Transverse colon (tissue), 4 donors: Measurements from ENCODE around the gene PLXNB2. TPM values are rescaled to one million over a fixed set of nuclear protein-coding genes. Genes with fewer than 3 reads are reported as not detected.

Experiments used
- DNase-seq: peaks from one replicate; pipeline ENCODE4 v3.0.0-alpha.2; 2019
- H3K27ac ChIP-seq, 4 donors: fragments of 200-600 bp; sonication (generic); 2 replicates each; pipeline ENCODE4 v1.5.1; 2016 to 2018; ENCODE audit warnings: inconsistent platforms in 4 of 4
- H3K27me3 ChIP-seq: fragments of 200-600 bp; sonication (generic); 2 replicates; pipeline ENCODE4 v1.5.1; 2017; ENCODE audit warnings: inconsistent platforms
- H3K36me3 ChIP-seq, 4 donors: fragments of 200-600 bp; sonication (generic); 2 replicates each; pipeline ENCODE4 v1.5.1; 2017 to 2019; ENCODE audit warnings: inconsistent platforms in 4 of 4
- H3K4me1 ChIP-seq, 4 donors: fragments of 200-600 bp; sonication (generic); 2 replicates each; pipeline ENCODE4 v1.5.1; 2017 to 2020; ENCODE audit warnings: inconsistent platforms in 4 of 4
- H3K4me3 ChIP-seq, 4 donors: fragments of 200-600 bp; sonication (generic); 1 replicate in 1 of 4; 2 replicates in 3 of 4; pipeline versions ENCODE4 v1.5.1 to v1.6.1; 2017 to 2019; ENCODE audit warnings: inconsistent platforms in 4 of 4
- H3K9me3 ChIP-seq, 2 donors: fragments of 200-600 bp; sonication (generic); 2 replicates each; pipeline ENCODE4 v1.5.1; 2017 to 2019; ENCODE audit warnings: inconsistent platforms in 2 of 2
- CTCF ChIP-seq, 5 experiments: fragments of 200-600 bp in 3 of 5; fragments of 450-650 bp in 2 of 5; sonication (generic) in 3 of 5; IDR thresholded peaks; 1 replicate in 2 of 5; 2 replicates in 3 of 5; pipeline ENCODE4 v1.5.1; 2016 to 2017; ENCODE audit warnings: antibody characterized with exemption in 5 of 5, inconsistent platforms in 3 of 5, mild to moderate bottlenecking in 2 of 5, moderate library complexity in 1 of 5
- EP300 ChIP-seq: sonication (generic); formaldehyde crosslinking; IDR thresholded peaks from one replicate; pipeline ENCODE4 v1.6.1; 2017; ENCODE audit warnings: antibody characterized with exemption, low read depth
- POLR2A ChIP-seq: fragments of 450-650 bp; IDR thresholded peaks from one replicate; pipeline ENCODE4 v1.6.1; 2016; ENCODE audit warnings: antibody characterized with exemption, mild to moderate bottlenecking, moderate library complexity
- POLR2AphosphoS5 ChIP-seq, 3 donors: sonication (generic); formaldehyde crosslinking; IDR thresholded peaks; one replicate each; pipeline ENCODE4 v1.6.1; 2016; ENCODE audit warnings: antibody characterized with exemption in 3 of 3
- WGBS, 2 donors: methylation state at CpG; one replicate each; pipeline ENCODE4 v1.1.5; 2018; ENCODE audit warnings: low coverage in 1 of 2; 5-methylcytosine and 5-hydroxymethylcytosine counted together
- in situ Hi-C, 4 donors: fragments of 200-750 bp; cut with MboI; loops; one replicate each; pipeline versions ENCODE4 v1.15.0 to v1.15.1; 2017; ENCODE audit warnings: low sequenced_read_pairs in 3 of 4, low pct_ligation_motif_present in 1 of 4, low pct_unique_long_range_greater_than_20kb in 1 of 4
- intact Hi-C: fragments of 100-400 bp; cut with DNase I; formaldehyde crosslinking; loops from one replicate; pipeline ENCODE4 v1.15.1; 2023; ENCODE audit warnings: low total_unique reads
- total RNA-seq, 4 donors: library from RNA; depleted of rRNA; stranded (reverse); fragments of >200 nt; gene quantifications; one replicate each; pipeline ENCODE4 v1.1.0, GENCODE V29; 2016

PLXNB2 gene
- total RNA-seq, 4 donors from 2014 or later = 305 to 880 (median 460) TPM

- intact Hi-C loops (no loop called here), in situ Hi-C loops (no loop called here)
- H3K9me3 ChIP-seq = no peaks in the 10 kb centered on the region
- no peak for TF ChIP-seq POLR2A
- no peak for TF ChIP-seq POLR2AphosphoS5 (IDR thresholded peaks at IDR 0.05)
- no peak for TF ChIP-seq CTCF (IDR thresholded peaks at IDR 0.05)
- TF ChIP-seq EP300 = no peak
- H3K27ac ChIP-seq = peak overlapping the region in 2 of 4 donors; percentile 15 to 92
- DNase-seq = no peak
- peaks cover 81 to 93% (median 88%) of the 10 kb centered on the region in 4 donors for H3K4me1 ChIP-seq
- H3K4me3 ChIP-seq = no peak overlapping the region
- no peaks in the 10 kb centered on the region for H3K36me3 ChIP-seq
- WGBS, 2 donors = 86 to 100% methylated on average over 3 to 18 of the region's 20 CpGs
- no peaks in the 10 kb centered on the region for H3K27me3 ChIP-seq
Observed at GRCh38 chr22:50297510-50298265, 9.8 kb downstream of the PLXNB2 start.

GRCh38 chr22:50296658-50297490 lies 10.6 kb downstream of the PLXNB2 start:
- Histone ChIP-seq H3K9me3 (no peaks in the 10 kb centered on the region), H3K4me1 (peaks cover 77 to 89% (median 84%) of the 10 kb centered on the region in 4 donors), H3K27me3 (no peaks in the 10 kb centered on the region), H3K36me3 (no peaks in the 10 kb centered on the region), H3K27ac (peak overlapping the region in 3 of 4 donors; percentile 15 to 20 (median 19)), H3K4me3 (no peak overlapping the region)
- in situ Hi-C loops = no loop called here
- 73 to 77% methylated on average over 3 to 28 of the region's 29 CpGs for WGBS, 2 donors
- no peak for DNase-seq
- TF ChIP-seq EP300 (no peak), POLR2AphosphoS5 (IDR thresholded peaks at IDR 0.05) (no peak), CTCF (IDR thresholded peaks at IDR 0.05) (no peak), POLR2A (no peak)
- intact Hi-C loops = no loop called here

- TF ChIP-seq POLR2A = no peak
- TF ChIP-seq EP300 = no peak
- TF ChIP-seq CTCF (IDR thresholded peaks at IDR 0.05) = no peak
- TF ChIP-seq POLR2AphosphoS5 (IDR thresholded peaks at IDR 0.05) = no peak
- peak overlapping the region in 2 of 4 donors; percentile 24 to 38 for H3K4me3 ChIP-seq
- H3K9me3 ChIP-seq = no peaks in the 10 kb centered on the region
- 39% methylated on average over 4 of the region's 5 CpGs; no CpG with 5 or more reads in 1 of the 2 donors for WGBS, 2 donors
- H3K27ac ChIP-seq = peak overlapping the region; percentile 78 to 94 (median 88)
- no peaks in the 10 kb centered on the region for H3K27me3 ChIP-seq
- intact Hi-C loops = no loop called here
- no peak for DNase-seq
- peaks cover 0 to 11% (median 1%) of the 10 kb centered on the region in 4 donors for H3K36me3 ChIP-seq
- in situ Hi-C loops = no loop called here
- H3K4me1 ChIP-seq = peaks cover 56 to 63% (median 58%) of the 10 kb centered on the region in 4 donors
Observed at GRCh38 chr22:50294319-50294656, 13.2 kb downstream of the PLXNB2 start.
